ENCODE measurements around the gene AKAP13. TPM values are rescaled to one million over a fixed set of nuclear protein-coding genes. Genes with fewer than 3 reads are reported as not detected.

Gene AKAP13
- polyA plus RNA-seq, 3 donors = 47.9 to 99.7 (median 92.6) TPM

- peaks cover 56 to 65% of the 10 kb centered on the region in 2 donors for H3K36me3 Mint-ChIP-seq
- H3K27me3 ChIP-seq (ENCODE audit: control insufficient read depth in 2 of 2, insufficient read depth in 2 of 2, low read length in 2 of 2) = no peaks in the 10 kb centered on the region
- H3K4me2 ChIP-seq (replicated peaks; ENCODE audit: extremely low read depth, low read length, poor library complexity, severe bottlenecking) = no peak overlapping the region
- no peaks in the 10 kb centered on the region for H3K79me2 ChIP-seq (ENCODE audit: insufficient read depth, low read length)
- no peak overlapping the region for H3K27ac ChIP-seq (ENCODE audit: low read depth in 1 of 2, low read length in 2 of 2)
- H3K4me3 Mint-ChIP-seq = no peak overlapping the region
- no peak for DNase-seq
- H2AFZ ChIP-seq (ENCODE audit: insufficient read depth, low read depth, low read length, poor library complexity, severe bottlenecking) = no peak overlapping the region
- WGBS (ENCODE audit: insufficient coverage) = 100% methylated on average over 9 of the region's 9 CpGs
- peaks cover 3% of the 10 kb centered on the region for H3K4me1 Mint-ChIP-seq
- H4K20me1 ChIP-seq (ENCODE audit: insufficient read depth, low read length) = peaks cover 88% of the 10 kb centered on the region
- intact Hi-C loops (cut with micrococcal nuclease) = no loop called here
- no peaks in the 10 kb centered on the region for H3K9me3 ChIP-seq (replicated peaks in 1 of 2; ENCODE audit: control insufficient read depth in 1 of 2, insufficient read depth in 1 of 2, low read length in 2 of 2)
- H3K27me3 Mint-ChIP-seq (ENCODE audit: low read depth in 3 of 3) = peaks cover 0 to 7% (median 1%) of the 10 kb centered on the region in 3 donors
- TF ChIP-seq CTCF (IDR thresholded peaks at IDR 0.05) = no peak
- no peak overlapping the region for H3K4me3 ChIP-seq (replicated peaks in 1 of 3; ENCODE audit: low read depth in 2 of 3, low read length in 3 of 3)
- H3K27ac Mint-ChIP-seq = no peak overlapping the region
- H3K36me3 ChIP-seq (replicated peaks in 1 of 2; ENCODE audit: control insufficient read depth in 1 of 2, insufficient read depth in 2 of 2, low read length in 2 of 2) = peaks cover 57 to 64% of the 10 kb centered on the region in 2 donors
- H3K4me1 ChIP-seq (ENCODE audit: control insufficient read depth in 1 of 2, insufficient read depth in 2 of 2, low read length in 2 of 2) = no peaks in the 10 kb centered on the region
- no peak overlapping the region for H3K9ac ChIP-seq (ENCODE audit: insufficient read depth, low read length, poor library complexity, severe bottlenecking)
- peaks cover 0 to under 1% (median 0%) of the 10 kb centered on the region in 7 donors for H3K9me3 Mint-ChIP-seq
Observed at GRCh38 chr15:85748176-85748575, 367.8 kb downstream of the AKAP13 start.

- no peak overlapping the region for H3K4me3 Mint-ChIP-seq
- H3K9me3 Mint-ChIP-seq = peaks cover 0 to 2% (median 0%) of the 10 kb centered on the region in 7 donors
- Histone ChIP-seq H3K9me3 (replicated peaks in 1 of 2; ENCODE audit: control insufficient read depth in 1 of 2, insufficient read depth in 1 of 2, low read length in 2 of 2) (no peaks in the 10 kb centered on the region), H3K36me3 (replicated peaks in 1 of 2; ENCODE audit: control insufficient read depth in 1 of 2, insufficient read depth in 2 of 2, low read length in 2 of 2) (peaks cover 51 to 59% of the 10 kb centered on the region in 2 donors), H3K27ac (ENCODE audit: low read depth in 1 of 2, low read length in 2 of 2) (no peak overlapping the region), H3K9ac (ENCODE audit: insufficient read depth, low read length, poor library complexity, severe bottlenecking) (no peak overlapping the region), H3K4me3 (replicated peaks in 1 of 3; ENCODE audit: low read depth in 2 of 3, low read length in 3 of 3) (no peak overlapping the region), H3K27me3 (ENCODE audit: control insufficient read depth in 2 of 2, insufficient read depth in 2 of 2, low read length in 2 of 2) (no peaks in the 10 kb centered on the region), H3K79me2 (ENCODE audit: insufficient read depth, low read length) (no peaks in the 10 kb centered on the region), H2AFZ (ENCODE audit: insufficient read depth, low read depth, low read length, poor library complexity, severe bottlenecking) (no peak overlapping the region), H4K20me1 (ENCODE audit: insufficient read depth, low read length) (peaks cover 82% of the 10 kb centered on the region), H3K4me1 (ENCODE audit: control insufficient read depth in 1 of 2, insufficient read depth in 2 of 2, low read length in 2 of 2) (no peaks in the 10 kb centered on the region), H3K4me2 (replicated peaks; ENCODE audit: extremely low read depth, low read length, poor library complexity, severe bottlenecking) (no peak overlapping the region)
- peak overlapping the region in 1 of 7 donors; percentile 42 for H3K27ac Mint-ChIP-seq
- peaks cover 3% of the 10 kb centered on the region for H3K4me1 Mint-ChIP-seq
- peaks cover 51 to 59% of the 10 kb centered on the region in 2 donors for H3K36me3 Mint-ChIP-seq
- intact Hi-C loops (cut with micrococcal nuclease) = no loop called here
- no peak for TF ChIP-seq CTCF (IDR thresholded peaks at IDR 0.05)
- WGBS (ENCODE audit: insufficient coverage) = 91% methylated on average over 11 of the region's 11 CpGs
- H3K27me3 Mint-ChIP-seq (ENCODE audit: low read depth in 3 of 3) = peaks cover 0 to 7% (median 1%) of the 10 kb centered on the region in 3 donors
- DNase-seq = no peak
Observed at GRCh38 chr15:85748729-85749128, 368.3 kb downstream of the AKAP13 start.
